Non-pigmented ciliary epithelial cell (primary cell): ENCODE data around the gene COL5A3.
"Not testable (repeated sequence)": the region's sequence is repeated elsewhere in the genome, so short reads cannot be mapped to it uniquely, and the experiment has no call there.

Experiments used
- DNase-seq: peaks from one replicate; pipeline ENCODE4 v3.0.0-alpha.2; 2010; ENCODE audit warnings: low read depth

Gene COL5A3

DNA sequence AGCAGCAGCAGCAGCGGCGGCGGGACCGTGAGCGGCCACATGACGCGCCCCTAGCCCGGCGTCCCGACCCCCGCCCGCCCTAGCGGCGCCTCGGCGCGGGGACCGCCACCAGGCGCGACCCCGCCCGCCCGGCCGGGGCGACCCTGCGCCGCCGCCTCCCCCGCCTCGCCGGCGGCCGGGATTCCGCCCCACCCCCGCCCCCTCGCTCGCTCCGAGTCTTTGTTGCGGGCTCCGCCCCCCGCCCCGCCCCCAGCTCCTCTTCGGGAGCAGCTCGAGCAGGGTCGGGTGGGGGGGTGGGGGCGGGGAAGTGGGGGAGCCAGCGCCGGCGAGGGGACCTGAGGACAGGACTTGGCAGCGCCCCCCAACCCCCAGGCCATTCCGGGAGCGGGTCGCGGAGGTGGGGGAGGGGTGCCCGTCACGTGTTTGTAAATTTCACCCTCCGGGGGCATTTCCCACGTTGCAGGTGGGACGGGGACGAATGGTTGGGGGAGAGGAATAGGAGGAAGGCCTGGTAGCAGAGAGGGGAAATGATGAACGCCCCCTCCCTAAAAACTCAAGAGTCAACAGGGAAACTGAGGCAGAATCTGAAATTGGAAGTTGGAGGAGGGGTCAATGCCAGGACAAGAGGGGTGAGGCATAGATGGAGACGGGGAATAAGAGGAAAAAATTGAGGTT, 73.8 kb downstream of the COL5A3 start, which contains the start of gene OLFM2:
Gene OLFM2 (minus strand): TSS at position 190 of the 675 bp plus-strand sequence. CDS start 149 bp downstream, at position 41.
- DNase-seq, result no peak

DNA sequence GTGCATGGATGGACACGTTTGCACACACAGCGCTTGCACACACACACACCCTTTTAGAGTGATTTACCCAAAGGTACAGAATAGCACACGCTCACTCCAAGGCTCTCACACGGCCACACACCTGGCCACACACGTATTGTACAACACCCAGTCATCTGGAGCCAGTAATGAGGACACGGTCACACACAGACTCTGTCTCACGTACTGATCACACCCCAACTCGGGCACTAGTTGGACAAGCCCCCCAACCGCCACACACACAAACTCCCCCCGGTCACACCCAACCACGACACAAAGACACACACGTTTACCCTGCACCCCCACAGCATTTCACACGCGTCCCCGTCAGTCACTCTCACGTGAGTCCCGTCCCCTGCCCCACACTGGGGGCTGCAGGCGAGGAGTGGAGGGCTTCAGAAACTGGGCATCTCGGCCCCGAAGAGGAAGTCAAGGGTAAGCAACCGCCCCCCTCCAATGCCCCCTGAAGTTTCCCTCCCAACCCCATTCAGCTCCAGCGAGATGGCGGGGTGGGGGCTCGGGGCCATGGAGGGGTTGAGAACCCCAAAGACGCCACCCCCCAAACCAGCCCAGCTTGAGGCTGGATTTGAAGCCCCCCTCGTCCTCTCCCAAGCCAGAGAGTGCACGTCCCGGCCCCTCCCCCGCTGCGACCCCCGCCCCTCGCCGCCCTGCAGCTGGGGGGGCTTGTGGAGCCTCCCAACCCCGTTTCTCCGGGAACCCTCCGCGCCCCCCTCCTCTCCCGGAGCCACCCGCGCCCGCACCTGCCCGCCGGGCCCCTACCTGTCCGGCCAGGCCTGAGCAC, 74.6 kb downstream of the COL5A3 start:
- no peak for DNase-seq

DNA sequence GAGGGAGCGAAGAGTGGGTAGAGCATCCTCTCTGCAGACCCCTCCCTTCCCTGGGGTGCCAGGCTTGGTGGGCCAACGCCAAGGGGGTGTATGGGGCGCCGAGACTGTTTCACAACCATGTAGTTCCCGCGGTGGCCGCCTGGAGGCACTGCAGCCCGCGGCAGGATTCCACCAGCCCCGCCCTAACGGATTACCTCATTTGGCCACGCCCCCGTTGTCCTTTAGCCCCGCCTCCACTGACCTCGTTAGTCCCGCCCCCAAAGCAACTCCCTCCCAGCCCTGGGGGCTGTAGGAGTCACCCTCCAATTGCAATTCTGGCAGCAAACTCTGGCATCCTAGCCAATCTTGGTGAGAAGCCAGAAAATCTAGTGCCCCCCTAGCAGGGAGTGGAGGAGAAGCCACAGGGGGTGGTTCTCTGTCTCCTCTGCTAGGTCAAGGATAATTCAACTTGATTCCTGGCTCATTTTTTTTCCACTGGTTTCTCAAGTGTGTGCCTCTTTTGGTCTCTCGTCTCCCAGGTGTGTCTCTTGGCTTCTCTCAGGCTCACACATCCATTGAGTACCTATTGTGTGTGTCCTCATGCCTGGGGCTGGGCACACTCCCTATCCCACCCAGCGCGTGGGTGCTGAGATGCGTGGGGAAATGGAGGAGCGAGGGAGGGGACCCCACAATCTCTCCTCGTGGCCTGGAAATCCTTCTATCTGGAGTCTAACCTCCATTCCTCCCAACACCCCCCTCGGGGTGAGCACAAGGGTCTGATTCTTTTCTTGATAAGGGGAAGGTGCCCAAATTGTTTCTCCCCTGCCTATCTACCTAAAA, 76.0 kb downstream of the COL5A3 start:
- DNase-seq, result no peak

DNA sequence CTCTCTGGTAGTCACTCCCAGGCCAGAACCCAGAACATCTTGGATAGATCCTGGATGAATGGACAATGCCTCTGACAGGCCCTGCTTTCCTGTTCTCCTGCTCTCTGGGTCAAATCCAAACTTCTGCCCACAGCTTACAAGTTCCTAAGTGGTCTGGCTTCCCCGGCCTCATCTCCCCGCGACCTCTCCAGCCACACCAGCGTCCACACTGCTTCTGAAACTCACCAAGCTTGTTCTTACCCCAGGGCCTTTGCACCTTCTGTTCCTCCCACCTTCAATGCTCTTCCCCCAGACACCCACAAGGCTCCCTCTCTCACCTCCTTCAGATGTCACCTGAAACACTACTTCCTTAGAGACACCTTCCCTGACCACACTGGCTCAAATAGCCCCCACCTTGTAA, 77.5 kb downstream of the COL5A3 start:
- DNase-seq, result no peak

DNA sequence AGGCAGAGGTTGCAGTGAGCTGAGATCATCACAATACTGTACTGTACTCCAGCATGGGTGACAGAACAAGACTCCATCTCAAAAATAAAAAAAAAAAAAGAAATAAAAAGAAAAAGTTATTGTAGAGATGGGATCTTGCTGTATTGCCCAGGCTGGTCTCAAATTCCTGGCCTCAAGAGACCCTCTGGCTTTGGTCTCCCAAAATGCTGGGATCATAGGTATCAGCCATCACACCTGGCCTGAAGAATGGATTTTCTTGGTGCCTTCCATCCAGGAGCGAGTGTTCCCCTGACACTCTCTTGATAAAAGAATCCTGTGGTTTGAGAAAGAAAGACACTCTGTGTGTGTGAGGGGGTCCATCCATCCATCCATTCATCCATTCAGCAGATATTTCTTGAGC, 78.7 kb downstream of the COL5A3 start:
- DNase-seq, result no peak

DNA sequence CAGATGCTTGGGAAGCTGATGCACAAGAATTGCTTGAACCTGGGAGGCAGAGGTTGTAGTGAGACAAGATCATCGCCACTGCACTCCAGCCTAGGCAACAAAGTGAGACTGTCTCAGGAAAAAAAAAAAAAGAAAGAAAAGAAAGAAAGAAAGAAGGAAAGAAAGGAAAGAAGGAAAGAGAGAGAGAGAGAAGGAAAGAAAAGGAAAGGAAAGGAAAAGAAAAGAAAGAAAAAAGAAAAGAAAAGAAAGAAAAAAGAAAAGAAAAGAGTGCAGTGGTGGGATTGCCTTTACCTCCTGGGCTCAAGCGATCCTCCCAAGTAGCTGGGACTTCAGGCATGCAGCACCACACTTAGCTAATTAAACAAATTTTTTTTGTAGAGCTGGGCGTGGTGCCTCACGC, 86.9 kb downstream of the COL5A3 start:
- no peak for DNase-seq

DNA sequence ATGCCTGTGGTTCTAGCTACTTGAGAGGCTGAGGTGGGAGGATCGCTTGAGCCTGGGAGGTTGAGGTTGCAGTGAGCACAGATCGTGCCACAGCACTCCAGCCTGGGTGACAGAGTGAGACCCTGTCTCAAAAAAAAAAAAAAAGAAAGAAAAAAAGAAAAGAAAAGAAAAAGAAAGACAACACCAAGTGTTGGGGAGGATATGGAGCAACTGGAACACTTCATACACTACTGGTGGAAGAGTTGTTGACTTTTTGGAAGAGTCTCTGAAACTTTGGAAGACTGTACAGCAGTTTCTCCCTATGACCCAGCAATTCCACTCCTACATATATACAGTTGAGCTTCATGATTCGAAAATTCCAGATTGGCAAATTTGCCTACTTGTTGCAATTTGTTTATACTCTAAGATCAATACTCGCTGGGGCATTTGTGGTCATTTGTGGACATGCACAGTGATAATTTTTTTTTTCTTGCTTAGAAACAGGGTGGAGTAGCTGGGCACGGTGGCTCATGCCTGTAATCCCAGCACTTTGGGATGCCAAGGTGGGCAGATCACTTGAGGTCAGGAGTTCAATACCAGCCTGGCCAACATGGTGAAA, 87.4 kb downstream of the COL5A3 start:
- not testable (repeated sequence) for DNase-seq

DNA sequence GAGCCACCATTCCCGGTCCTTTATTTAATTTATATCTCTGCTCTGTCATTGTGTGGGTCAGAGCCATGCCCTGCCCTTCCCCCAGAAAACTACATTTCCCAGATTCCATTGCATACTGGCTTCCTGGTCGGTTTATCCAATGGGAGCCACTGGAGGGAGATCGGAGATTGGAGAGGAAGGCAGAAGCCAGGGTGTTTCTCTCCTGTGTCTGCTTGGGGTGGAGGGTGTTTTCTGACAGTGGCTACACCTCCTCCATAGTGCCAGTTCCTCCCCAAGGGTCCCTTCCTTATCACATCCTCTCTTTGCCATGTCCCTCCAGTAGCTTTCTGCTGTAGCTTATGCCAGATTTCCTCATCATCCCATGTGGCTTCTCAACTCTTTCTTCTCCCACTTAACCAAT, 93.0 kb downstream of the COL5A3 start:
- no peak for DNase-seq

DNA sequence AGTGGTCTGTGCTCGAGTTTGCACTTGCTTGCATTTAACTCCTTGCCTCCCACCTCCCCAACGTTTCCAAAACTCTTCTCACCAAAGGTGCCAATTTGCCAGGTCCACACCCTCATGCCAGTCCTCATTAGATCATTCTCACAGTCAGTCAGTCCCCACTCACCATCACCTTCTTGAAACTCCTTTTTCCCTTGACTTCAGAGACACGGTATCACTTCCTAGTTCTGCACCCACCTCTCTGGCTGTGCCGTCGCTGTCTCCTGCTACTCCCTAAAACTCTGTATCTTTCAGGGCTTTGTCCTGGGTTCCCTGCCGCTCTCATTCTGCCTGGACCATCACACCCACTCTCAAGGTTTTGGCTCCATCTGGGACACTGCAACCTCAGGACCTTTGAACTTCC, 93.6 kb downstream of the COL5A3 start:
- DNase-seq, result no peak

DNA sequence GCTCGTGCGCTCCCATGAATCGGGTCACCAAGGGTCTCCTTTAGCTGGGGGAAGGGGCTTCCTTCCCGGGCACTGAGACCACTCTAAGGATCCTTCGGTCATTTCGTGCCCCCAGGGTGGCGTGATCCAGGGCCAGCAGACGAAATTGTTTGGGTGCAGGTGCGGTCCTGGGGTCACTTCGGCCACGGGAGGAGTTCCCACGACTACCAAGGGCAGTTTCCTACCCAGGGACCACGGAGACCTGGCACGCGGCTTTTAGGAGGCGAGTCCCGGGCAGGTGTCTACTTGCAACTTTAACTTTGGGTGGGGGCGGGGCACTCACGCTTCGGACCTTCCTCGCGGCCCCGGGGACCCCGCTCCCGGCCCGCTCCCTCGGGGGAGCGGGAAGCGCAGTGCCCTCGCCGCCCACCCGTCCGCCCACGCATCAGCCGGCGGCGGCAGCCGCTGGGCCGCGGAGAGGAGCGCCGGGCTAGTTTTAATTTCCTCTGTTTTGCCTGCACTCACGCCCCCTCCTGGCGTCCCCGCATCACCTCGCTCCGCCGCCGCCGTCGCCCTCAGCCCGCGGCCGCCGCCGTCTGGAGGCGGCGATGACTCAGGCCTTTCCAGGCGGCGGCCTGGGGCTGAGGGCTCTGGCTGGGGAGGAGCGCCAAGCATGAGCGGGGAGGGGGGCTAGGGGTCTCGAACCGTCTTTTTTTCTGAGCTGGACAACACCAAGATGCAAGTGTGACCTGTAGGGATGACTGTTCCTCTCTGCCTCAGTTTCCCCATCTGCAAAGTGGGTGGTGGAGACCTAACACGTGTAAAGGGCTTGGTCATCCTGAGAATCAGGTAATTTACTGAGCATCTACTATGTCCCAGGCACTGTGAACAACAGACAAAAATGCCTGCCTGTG, 95.7 kb downstream of the COL5A3 start:
- no peak for DNase-seq

DNA sequence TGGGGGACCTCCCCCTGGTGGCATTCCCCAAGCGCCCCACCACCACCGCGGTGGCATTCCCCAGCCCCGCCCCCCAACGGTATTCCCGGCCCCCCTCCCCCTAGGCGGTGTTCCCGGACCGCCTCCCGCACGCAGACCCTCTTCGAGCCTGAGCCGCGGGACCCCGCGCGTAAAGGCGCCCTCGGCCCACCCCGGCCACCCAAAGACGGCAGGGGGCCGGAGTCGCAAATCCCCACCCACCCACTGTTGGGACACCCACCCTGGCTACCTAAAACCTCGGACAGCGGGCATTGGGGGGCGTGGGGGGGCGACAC, 96.3 kb downstream of the COL5A3 start:
- no peak for DNase-seq

DNA sequence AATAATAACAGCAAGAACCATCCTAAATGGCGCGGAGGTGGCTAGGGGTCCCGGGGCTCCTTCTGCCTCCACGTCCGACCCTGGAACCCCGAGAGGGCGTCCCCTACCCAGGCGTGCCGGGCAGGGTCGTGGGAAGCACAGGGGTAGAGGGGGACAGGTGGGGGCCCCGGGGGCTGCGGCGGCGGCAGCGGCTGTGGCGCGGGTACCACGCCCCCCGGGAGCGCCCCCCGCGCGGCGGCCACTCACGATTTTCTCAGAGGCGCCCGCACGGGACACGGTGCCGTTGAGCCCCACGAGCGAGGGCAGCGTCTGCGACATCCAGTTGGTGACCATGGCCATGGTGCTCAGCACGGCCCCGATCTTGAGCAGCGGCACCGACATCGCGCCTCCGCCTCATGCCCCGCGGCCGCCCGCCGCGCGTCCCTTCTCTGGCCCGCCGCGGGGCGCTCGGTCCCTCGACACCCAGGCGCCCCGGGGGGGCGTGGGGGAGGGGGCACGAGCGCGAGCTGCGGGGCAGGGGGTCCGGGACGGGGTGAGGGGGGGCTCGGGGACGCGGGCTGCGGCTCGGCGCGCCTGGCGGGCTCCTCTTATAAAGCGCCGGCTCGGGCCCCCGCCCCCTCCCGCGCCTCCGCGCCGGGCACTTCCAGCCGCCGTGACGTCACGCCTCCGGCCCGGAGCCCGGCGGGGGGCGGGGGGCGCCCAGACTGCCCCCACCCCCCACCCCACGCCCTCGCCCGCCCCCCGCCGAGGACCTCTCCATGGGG, 96.9 kb downstream of the COL5A3 start:
- no peak for DNase-seq

DNA sequence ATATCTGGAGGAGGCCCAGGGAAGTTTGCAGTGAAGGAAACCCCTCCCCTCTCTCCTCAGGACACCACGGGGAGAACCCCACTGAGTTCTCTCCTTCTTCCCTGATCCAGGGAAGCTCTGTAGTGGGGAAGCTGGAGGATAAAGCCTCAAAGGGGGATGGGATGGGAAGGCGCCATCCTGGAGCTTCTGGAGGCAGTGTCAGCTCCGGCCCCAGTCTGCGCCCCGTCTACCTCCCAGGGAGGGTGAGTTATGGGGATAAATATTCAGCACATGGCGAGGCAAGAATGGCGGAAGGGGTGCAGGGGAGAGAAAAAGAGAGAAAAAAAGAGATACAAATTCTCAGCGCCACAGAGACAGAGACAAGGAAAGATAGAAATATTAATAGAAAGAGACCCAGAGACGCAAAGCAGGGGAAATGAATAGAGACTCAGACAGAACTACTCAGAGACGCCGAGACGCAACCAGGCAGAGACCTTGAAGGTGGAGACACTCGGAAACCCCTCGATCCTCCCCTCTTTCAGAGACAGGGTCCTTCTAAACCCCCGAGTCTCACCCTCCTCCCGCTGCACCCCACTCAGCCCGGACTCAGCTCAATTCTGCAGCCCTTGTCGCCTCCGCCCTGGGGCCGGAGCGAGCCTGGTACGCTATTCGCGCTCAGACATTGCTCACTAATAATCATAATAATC, 97.6 kb downstream of the COL5A3 start:
- DNase-seq, result no peak

DNA sequence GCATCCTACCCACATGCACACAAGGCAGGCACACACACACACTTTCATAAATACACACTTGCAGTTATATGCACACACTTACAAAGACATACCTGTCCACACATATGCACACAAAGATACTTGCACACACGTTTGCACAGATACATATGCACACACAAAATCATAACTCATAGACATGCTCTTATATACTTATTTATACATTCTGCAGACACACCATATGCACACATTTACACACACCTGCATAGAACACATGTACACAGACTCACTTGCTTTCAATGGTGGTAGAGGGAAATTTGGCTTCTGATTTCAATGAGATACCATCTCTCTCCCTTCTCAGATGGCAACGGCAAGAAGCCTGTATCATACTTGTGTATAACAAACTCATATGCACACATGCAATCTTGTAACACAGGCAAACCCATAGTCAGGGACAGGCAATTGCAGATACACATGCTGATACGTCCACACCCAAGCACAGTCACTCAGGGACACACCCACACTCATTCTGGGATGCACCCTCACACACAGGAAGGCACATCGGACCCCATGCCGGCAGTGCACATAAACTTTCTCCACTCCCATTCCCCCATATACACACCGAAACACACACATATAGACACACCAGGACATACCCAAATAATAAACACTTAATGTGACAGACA, 98.6 kb downstream of the COL5A3 start:
- DNase-seq, result no peak

DNA sequence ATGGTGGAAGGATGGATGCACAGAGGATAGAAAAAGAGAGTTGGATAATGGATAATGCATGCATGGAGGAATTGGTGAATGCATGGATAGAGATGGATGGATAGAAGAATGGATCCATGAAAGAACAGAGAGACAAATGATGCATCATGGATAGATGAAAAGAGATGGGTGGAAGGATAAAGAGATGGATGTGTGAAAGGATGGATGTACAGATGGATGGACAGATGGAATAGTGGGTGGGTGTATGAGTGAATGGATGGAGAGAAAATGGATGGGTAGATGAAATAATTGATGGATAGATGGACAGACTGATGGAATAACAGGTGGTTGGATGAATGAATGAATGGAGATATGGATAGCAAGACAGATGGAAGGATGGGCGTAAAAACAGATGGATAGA, 99.7 kb downstream of the COL5A3 start:
- DNase-seq, result no peak
